GM12878 (cell line): Measurements from ENCODE around the gene PROP1.

Experiments used
- CHD2 ChIP-seq: IDR thresholded peaks from 2 replicates; pipeline ENCODE4 v1.6.1; 2011; ENCODE audit warnings: low read depth, low read length, improper control_type of control experiment, borderline replicate concordance
- EZH2 ChIP-seq: IDR thresholded peaks from 2 replicates; pipeline ENCODE4 v1.6.1; 2012; ENCODE audit warnings: low read depth, mild to moderate bottlenecking, control low read depth, inconsistent platforms, low read length, borderline replicate concordance; ENCODE audit not compliant: control insufficient read depth
- RAD21 ChIP-seq: IDR thresholded peaks from 2 replicates; pipeline ENCODE4 v1.6.1; 2011; ENCODE audit warnings: mild to moderate bottlenecking, low read depth, low read length, moderate library complexity; ENCODE audit not compliant: insufficient read depth
- TARDBP ChIP-seq: IDR thresholded peaks from 2 replicates; pipeline ENCODE4 v1.6.1; 2016; ENCODE audit warnings: borderline replicate concordance
- USF1 ChIP-seq: IDR thresholded peaks from 2 replicates; pipeline ENCODE4 v1.6.1; 2011; ENCODE audit warnings: borderline replicate concordance, low read depth, mild to moderate bottlenecking, moderate library complexity, mixed read lengths, low read length; ENCODE audit not compliant: insufficient read depth; ENCODE audit errors: extremely low read length
- YY1 ChIP-seq: IDR thresholded peaks from 2 replicates; pipeline ENCODE4 v1.6.1; 2011; ENCODE audit warnings: low read depth, mild to moderate bottlenecking, low read length
- ZNF592 ChIP-seq: fragments of 450-650 bp; IDR thresholded peaks from 2 replicates; pipeline ENCODE4 v1.6.1; 2017; ENCODE audit warnings: mild to moderate bottlenecking, moderate library complexity

GRCh38 chr5:177994561-177995190, 1.4 kb downstream of the PROP1 start:
- no peak for TF ChIP-seq RAD21
- no peak for TF ChIP-seq ZNF592
- no peak for TF ChIP-seq YY1
- TF ChIP-seq CHD2 = no peak
- no peak for TF ChIP-seq TARDBP
- TF ChIP-seq USF1 = no peak
- TF ChIP-seq EZH2 = no peak
